OCI-LY1 (cell line): ENCODE results near the gene RMND5B.

Experiments used
- H2AFZ ChIP-seq: fragments of 200-600 bp; sonication (generic), shearing (Covaris generic); 2 replicates; pipeline ENCODE4 v1.6.0; 2014; ENCODE audit warnings: antibody characterized with exemption, mild to moderate bottlenecking, low read length
- H3F3A ChIP-seq: fragments of 200-600 bp; sonication (generic), shearing (Covaris generic); 2 replicates; pipeline ENCODE4 v1.6.0; 2014; ENCODE audit warnings: mild to moderate bottlenecking, antibody characterized with exemption, low read length, moderate library complexity; ENCODE audit not compliant: insufficient read depth
- H3K27ac ChIP-seq: fragments of 200-600 bp; sonication (generic); 2 replicates; pipeline ENCODE4 v1.5.1; 2014; ENCODE audit warnings: low read length, mixed run types, mild to moderate bottlenecking, low read depth; ENCODE audit not compliant: poor library complexity, severe bottlenecking
- H3K27me3 ChIP-seq: fragments of 200-600 bp; sonication (generic); 2 replicates; pipeline ENCODE4 v1.6.0; 2014; ENCODE audit warnings: antibody characterized with exemption, mild to moderate bottlenecking, low read length, moderate library complexity; ENCODE audit not compliant: insufficient read depth
- H3K36me3 ChIP-seq: fragments of 200-600 bp; sonication (generic); 2 replicates; pipeline ENCODE4 v1.6.1; 2014; ENCODE audit warnings: mild to moderate bottlenecking, antibody characterized with exemption, low read length, moderate library complexity, mixed read lengths; ENCODE audit not compliant: insufficient read depth
- H3K4me1 ChIP-seq: fragments of 200-600 bp; sonication (generic); 2 replicates; pipeline ENCODE4 v1.5.1; 2014; ENCODE audit warnings: mild to moderate bottlenecking, low read length, moderate library complexity; ENCODE audit not compliant: insufficient read depth, severe bottlenecking
- H3K4me2 ChIP-seq: fragments of 200-600 bp; sonication (generic), shearing (Covaris generic); 2 replicates; pipeline ENCODE4 v1.6.1; 2014; ENCODE audit warnings: low read length
- H3K4me3 ChIP-seq: fragments of 200-600 bp; sonication (generic); 2 replicates; pipeline ENCODE4 v1.5.1; 2014; ENCODE audit warnings: low read length, low read depth, mild to moderate bottlenecking, mixed read lengths; ENCODE audit not compliant: poor library complexity, severe bottlenecking
- H3K79me2 ChIP-seq: fragments of 200-600 bp; shearing (Covaris generic); 2 replicates; pipeline ENCODE4 v1.6.1; 2016; ENCODE audit warnings: mixed run types, low read length, mixed read lengths; ENCODE audit not compliant: insufficient read depth
- H3K9ac ChIP-seq: fragments of 200-600 bp; sonication (generic), shearing (Covaris generic); 2 replicates; pipeline ENCODE4 v1.6.1; 2014; ENCODE audit warnings: mild to moderate bottlenecking, low read length, mixed read lengths
- H3K9me2 ChIP-seq: fragments of 200-600 bp; sonication (generic), shearing (Covaris generic); 2 replicates; pipeline ENCODE4 v1.6.1; 2014; ENCODE audit warnings: low read depth, mild to moderate bottlenecking, low read length, mixed read lengths
- H3K9me3 ChIP-seq: fragments of 200-600 bp; shearing (Covaris generic); 2 replicates; pipeline ENCODE4 v1.6.1; 2014; ENCODE audit warnings: low read length, mixed read lengths
- H4K20me1 ChIP-seq: fragments of 200-600 bp; sonication (generic), shearing (Covaris generic); 2 replicates; pipeline ENCODE4 v1.6.0; 2016; ENCODE audit warnings: mild to moderate bottlenecking, low read length; ENCODE audit not compliant: insufficient read depth
- EZH2 ChIP-seq: fragments of 200-600 bp; sonication (generic), shearing (Covaris generic); IDR thresholded peaks from 2 replicates; pipeline ENCODE4 v1.8.0; 2017; ENCODE audit warnings: borderline replicate concordance, mixed run types, mild to moderate bottlenecking, antibody characterized with exemption, low read length, moderate library complexity, mixed read lengths
- TF ChIP-seq, protein P1 (sequence below): fragments of 200-600 bp; sonication (generic), shearing (Covaris generic); IDR thresholded peaks from 2 replicates; pipeline ENCODE4 v1.5.1; 2017; ENCODE audit warnings: mild to moderate bottlenecking, antibody characterized with exemption, low read length, moderate library complexity, mixed read lengths

Gene RMND5B

DNA sequence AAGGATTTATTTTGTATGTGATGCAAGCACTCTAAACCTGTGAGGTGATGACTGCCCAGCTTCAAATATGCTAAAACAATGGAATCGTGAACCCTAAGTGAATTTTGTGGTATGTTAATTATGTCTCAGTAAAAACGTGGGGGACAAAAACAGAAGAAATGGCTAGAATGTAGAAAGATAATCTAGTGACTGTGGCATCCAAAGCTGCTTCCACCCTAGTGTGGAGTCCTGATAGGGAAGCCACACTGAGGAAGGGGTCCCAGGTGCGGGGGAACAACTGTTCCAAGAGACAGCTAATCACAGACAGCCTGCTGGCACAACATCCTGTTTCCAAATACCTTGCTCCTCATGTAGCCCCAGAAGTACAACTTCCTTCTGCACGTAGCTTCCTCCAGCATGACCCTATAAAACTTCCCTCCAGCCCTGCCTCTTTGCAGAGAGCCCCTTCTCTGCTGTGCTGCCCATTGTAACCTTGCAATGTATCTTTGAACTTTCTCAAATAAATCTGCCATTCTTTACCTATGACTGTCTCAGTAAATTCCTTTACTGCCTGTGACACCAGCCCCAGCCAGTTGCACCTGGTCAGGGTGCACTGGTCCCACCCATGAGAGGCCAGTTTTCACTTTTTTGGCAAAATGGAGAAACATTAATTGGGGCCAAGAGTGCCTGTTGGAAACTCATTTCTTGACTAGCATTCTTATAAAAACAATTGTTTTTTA lies 51.5 kb downstream of the RMND5B start:
- TF ChIP-seq, protein P1, sequence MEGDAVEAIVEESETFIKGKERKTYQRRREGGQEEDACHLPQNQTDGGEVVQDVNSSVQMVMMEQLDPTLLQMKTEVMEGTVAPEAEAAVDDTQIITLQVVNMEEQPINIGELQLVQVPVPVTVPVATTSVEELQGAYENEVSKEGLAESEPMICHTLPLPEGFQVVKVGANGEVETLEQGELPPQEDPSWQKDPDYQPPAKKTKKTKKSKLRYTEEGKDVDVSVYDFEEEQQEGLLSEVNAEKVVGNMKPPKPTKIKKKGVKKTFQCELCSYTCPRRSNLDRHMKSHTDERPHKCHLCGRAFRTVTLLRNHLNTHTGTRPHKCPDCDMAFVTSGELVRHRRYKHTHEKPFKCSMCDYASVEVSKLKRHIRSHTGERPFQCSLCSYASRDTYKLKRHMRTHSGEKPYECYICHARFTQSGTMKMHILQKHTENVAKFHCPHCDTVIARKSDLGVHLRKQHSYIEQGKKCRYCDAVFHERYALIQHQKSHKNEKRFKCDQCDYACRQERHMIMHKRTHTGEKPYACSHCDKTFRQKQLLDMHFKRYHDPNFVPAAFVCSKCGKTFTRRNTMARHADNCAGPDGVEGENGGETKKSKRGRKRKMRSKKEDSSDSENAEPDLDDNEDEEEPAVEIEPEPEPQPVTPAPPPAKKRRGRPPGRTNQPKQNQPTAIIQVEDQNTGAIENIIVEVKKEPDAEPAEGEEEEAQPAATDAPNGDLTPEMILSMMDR = no peak
- TF ChIP-seq EZH2 = no peak
- no peak overlapping the region for H2AFZ ChIP-seq
- no peak overlapping the region for H3K9ac ChIP-seq

DNA sequence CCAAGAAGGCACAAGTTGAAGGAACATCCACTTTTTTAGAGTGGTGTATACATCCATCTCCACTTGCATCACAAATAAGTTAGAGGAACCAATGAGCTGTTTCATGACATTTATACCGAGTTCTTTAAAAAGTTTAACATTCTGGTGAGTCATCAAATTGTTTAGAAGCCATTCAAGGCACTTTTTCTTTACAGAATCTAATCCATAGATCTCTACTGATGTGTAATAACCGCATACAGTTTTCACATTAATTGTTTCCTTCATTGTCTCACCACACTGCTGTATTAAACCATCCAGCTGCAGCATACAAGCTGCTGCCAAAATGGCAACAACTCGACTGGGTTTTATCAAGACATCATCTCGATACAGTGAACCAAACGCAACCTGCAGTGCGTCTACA lies 55.6 kb downstream of the RMND5B start:
- no peaks in the 10 kb centered on the region for H4K20me1 ChIP-seq
- no peak overlapping the region for H2AFZ ChIP-seq
- H3F3A ChIP-seq = no peaks in the 10 kb centered on the region
- H3K4me3 ChIP-seq = no peak overlapping the region
- H3K9ac ChIP-seq = no peak overlapping the region
- H3K27me3 ChIP-seq = peaks cover 5% of the 10 kb centered on the region; the same call in 1 of the 2 replicates
- H3K9me2 ChIP-seq = no peaks in the 10 kb centered on the region
- no peaks in the 10 kb centered on the region for H3K79me2 ChIP-seq
- no peak overlapping the region for H3K27ac ChIP-seq
- H3K4me1 ChIP-seq = no peaks in the 10 kb centered on the region
- no peaks in the 10 kb centered on the region for H3K36me3 ChIP-seq
- no peaks in the 10 kb centered on the region for H3K9me3 ChIP-seq
- no peak overlapping the region for H3K4me2 ChIP-seq
- no peak for TF ChIP-seq EZH2
- TF ChIP-seq, protein P1 = no peak

More for the DNA sequence above, 51.5 kb downstream of the RMND5B start:
- no peaks in the 10 kb centered on the region for H3K4me1 ChIP-seq
- no peaks in the 10 kb centered on the region for H3F3A ChIP-seq
- peaks cover 5% of the 10 kb centered on the region; the same call in 1 of the 2 replicates for H3K9me3 ChIP-seq
- H3K27ac ChIP-seq = no peak overlapping the region
- H3K4me3 ChIP-seq = no peak overlapping the region
- H3K4me2 ChIP-seq = no peak overlapping the region
- no peaks in the 10 kb centered on the region for H3K9me2 ChIP-seq
- no peaks in the 10 kb centered on the region; the same call in 1 of the 2 replicates for H3K36me3 ChIP-seq
- peaks cover 6% of the 10 kb centered on the region; the same call in 1 of the 2 replicates for H3K27me3 ChIP-seq
- H3K79me2 ChIP-seq = no peaks in the 10 kb centered on the region
- no peaks in the 10 kb centered on the region for H4K20me1 ChIP-seq

DNA sequence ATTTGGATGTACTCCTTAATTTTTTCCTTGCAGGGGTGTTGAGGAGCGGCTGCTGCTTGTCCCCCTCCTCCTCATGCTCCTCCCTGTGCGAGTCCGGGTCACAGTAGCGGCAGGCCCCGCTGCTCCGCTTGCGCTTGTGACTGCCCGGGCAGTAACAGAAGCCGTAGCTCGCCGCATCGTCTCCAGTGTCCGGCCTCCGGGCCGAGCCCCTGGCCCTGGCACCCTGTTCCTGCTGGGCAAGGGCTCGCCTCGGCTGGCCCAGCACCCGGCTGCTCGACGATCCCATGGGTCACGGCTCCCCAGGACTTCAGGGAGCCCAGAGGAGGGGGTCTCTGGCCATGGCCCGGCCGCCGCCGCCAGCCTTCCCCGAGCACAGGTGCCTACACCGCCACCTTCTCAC lies 56.2 kb downstream of the RMND5B start, which contains the start of gene GMCL2:
Gene GMCL2 (minus strand): TSS at position 358 of the 400 bp plus-strand sequence. CDS start 72 bp downstream, at position 286.
- Histone ChIP-seq H2AFZ (no peak within 1 kb of the TSS), H3K79me2 (no peaks in the 10 kb centered on the region), H4K20me1 (no peaks in the 10 kb centered on the region), H3F3A (no peaks in the 10 kb centered on the region), H3K27me3 (peaks cover 5% of the 10 kb centered on the region; the same call in 1 of the 2 replicates), H3K9ac (no peak within 1 kb of the TSS), H3K4me3 (no peak within 1 kb of the TSS), H3K36me3 (no peaks in the 10 kb centered on the region), H3K27ac (no peak within 1 kb of the TSS), H3K4me1 (no peaks in the 10 kb centered on the region), H3K4me2 (no peak within 1 kb of the TSS), H3K9me3 (no peaks in the 10 kb centered on the region), H3K9me2 (no peaks in the 10 kb centered on the region)
- TF ChIP-seq EZH2 = no peak
- TF ChIP-seq, protein P1 = no peak
